Adrenal gland (tissue), 12 donors: ENCODE data around the gene VGLL3. TPM values are rescaled to one million over a fixed set of nuclear protein-coding genes. Genes with fewer than 3 reads are reported as not detected.

ENCODE experiments used
- DNase-seq, 7 donors: peaks; one replicate each; pipeline ENCODE4 v3.0.0-alpha.2; 2019 to 2020
- H3K27ac ChIP-seq, 5 donors: fragments of 200-600 bp; sonication (generic) in 4 of 5; 1 replicate in 3 of 5; 2 replicates in 2 of 5; pipeline versions ENCODE4 v1.5.1 to v1.8.0; 2016 to 2020; ENCODE audit warnings: mild to moderate bottlenecking in 1 of 5
- H3K27me3 ChIP-seq: fragments of 200-600 bp; 2 replicates; pipeline ENCODE4 v1.8.0; 2021
- H3K36me3 ChIP-seq, 2 donors: fragments of 200-600 bp; replicated peaks in 1 of 2; 1 replicate in 1 of 2; 2 replicates in 1 of 2; pipeline versions ENCODE4 v1.5.1 to v1.8.0; 2018 to 2022
- H3K4me1 ChIP-seq, 2 donors: fragments of 200-600 bp; replicated peaks in 1 of 2; 1 replicate in 1 of 2; 2 replicates in 1 of 2; pipeline versions ENCODE4 v1.5.1 to v1.8.0; 2018 to 2021
- H3K4me3 ChIP-seq, 4 donors: fragments of 200-600 bp; sonication (generic) in 3 of 4; one replicate each; pipeline ENCODE4 v1.5.1; 2016 to 2018
- H3K9me3 ChIP-seq, 3 donors: fragments of 200-600 bp; sonication (generic) in 1 of 3; replicated peaks in 1 of 3; 1 replicate in 2 of 3; 2 replicates in 1 of 3; pipeline versions ENCODE4 v1.5.1 to v1.8.0; 2016 to 2021
- POLR2A ChIP-seq, 2 donors: fragments of 450-650 bp; IDR thresholded peaks; one replicate each; pipeline ENCODE4 v1.6.1; 2017; ENCODE audit warnings: antibody characterized with exemption in 2 of 2, mild to moderate bottlenecking in 2 of 2, moderate library complexity in 1 of 2
- WGBS, 4 donors: extraction: QIAGEN DNeasy Blood & Tissue Kit in 2 of 4; methylation state at CpG; one replicate each; pipeline versions ENCODE4 v1.1.5 to v1.1.7; 2013 to 2017; 5-methylcytosine and 5-hydroxymethylcytosine counted together
- intact Hi-C, 2 donors: fragments of 100-400 bp; cut with DNase I; formaldehyde crosslinking; loops; one replicate each; pipeline versions ENCODE4 v1.14.1 to v1.15.0; 2022 to 2023
- polyA plus RNA-seq, 3 donors: library from polyadenylated mRNA; stranded (reverse); fragments of 200-250 nt in 2 of 3; fragments of 350-450 nt in 1 of 3; fragmentation: Illumina TruSeq in 1 of 3; extraction: RNeasy Lipid Tissue Mini Kit (QIAGEN cat#74804) in 1 of 3; gene quantifications; one replicate each; pipeline ENCODE4 v1.2.3, GENCODE V29; 2013 to 2014
- total RNA-seq, 9 donors: library from RNA; depleted of rRNA in 4 of 9; stranded (reverse); fragments of >200 nt in 4 of 9; fragments of 120-200 nt in 1 of 9; fragmentation: NEBNext Ultra II Directional in 1 of 9; extraction: Animal tissue kit (Norgen Biotek cat#: 25700) in 1 of 9; gene quantifications; one replicate each; pipeline versions ENCODE4 v1.1.0 to v1.2.4, GENCODE V29; 2013 to 2023
- TF ChIP-seq, protein P1 (sequence below), 6 experiments: fragments of 450-650 bp in 4 of 6; fragments of 200-600 bp in 2 of 6; sonication (generic) in 1 of 6; IDR thresholded peaks; 1 replicate in 5 of 6; 2 replicates in 1 of 6; pipeline versions ENCODE4 v1.5.1 to v1.8.0; 2016 to 2021; ENCODE audit warnings: antibody characterized with exemption in 6 of 6, mild to moderate bottlenecking in 2 of 6, moderate library complexity in 1 of 6
- donor health status: healthy with polysubstance abuse.
- donor health status: Bipolar disorder and iron deficiency.
- donor health status: DM: yes; HTN: yes; CAD: no.
- donor health status: DM: no; HTN: no; CAD: no.
- donor health status: DM: no; HTN: no; CAD: no.
- donor health status: DM: yes; HTN: yes; CAD: no.

Gene VGLL3
- total and polyA plus RNA-seq, 12 donors = 1.3 to 20.5 (median 3.9) TPM

DNA sequence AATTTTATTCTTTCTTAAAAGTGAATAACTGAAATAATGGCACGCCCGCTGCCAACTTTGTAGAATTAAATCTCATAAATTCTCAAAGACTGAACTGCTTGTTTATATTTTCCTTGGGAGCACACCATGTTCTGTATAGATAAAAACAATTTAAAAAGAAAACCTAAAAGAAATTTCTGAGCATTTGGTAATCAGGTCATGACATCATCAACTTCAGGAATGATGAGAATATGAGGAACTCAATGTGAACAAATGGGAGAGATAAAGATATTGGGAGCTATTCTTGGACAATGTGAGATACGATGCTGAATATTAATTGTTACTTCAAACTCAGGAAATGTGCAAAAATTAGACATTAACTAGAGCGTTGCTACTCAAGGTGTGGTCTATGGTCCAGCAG lies 10.0 kb upstream of the VGLL3 start:
- intact Hi-C loops = no loop called here
- WGBS, 4 donors = 76 to 87% (median 82%) methylated on average over 4 of the region's 4 CpGs
- H3K27me3 ChIP-seq = no peaks in the 10 kb centered on the region
- H3K36me3 ChIP-seq = no peaks in the 10 kb centered on the region
- H3K4me1 ChIP-seq = no peaks in the 10 kb centered on the region
- H3K4me3 ChIP-seq = no peak overlapping the region
- H3K27ac ChIP-seq = no peak overlapping the region
- no peak for TF ChIP-seq POLR2A (IDR thresholded peaks at IDR 0.05)
- TF ChIP-seq, protein P1, sequence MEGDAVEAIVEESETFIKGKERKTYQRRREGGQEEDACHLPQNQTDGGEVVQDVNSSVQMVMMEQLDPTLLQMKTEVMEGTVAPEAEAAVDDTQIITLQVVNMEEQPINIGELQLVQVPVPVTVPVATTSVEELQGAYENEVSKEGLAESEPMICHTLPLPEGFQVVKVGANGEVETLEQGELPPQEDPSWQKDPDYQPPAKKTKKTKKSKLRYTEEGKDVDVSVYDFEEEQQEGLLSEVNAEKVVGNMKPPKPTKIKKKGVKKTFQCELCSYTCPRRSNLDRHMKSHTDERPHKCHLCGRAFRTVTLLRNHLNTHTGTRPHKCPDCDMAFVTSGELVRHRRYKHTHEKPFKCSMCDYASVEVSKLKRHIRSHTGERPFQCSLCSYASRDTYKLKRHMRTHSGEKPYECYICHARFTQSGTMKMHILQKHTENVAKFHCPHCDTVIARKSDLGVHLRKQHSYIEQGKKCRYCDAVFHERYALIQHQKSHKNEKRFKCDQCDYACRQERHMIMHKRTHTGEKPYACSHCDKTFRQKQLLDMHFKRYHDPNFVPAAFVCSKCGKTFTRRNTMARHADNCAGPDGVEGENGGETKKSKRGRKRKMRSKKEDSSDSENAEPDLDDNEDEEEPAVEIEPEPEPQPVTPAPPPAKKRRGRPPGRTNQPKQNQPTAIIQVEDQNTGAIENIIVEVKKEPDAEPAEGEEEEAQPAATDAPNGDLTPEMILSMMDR (IDR thresholded peaks at IDR 0.05) = no peak
- no peaks in the 10 kb centered on the region for H3K9me3 ChIP-seq
- DNase-seq = no peak

DNA sequence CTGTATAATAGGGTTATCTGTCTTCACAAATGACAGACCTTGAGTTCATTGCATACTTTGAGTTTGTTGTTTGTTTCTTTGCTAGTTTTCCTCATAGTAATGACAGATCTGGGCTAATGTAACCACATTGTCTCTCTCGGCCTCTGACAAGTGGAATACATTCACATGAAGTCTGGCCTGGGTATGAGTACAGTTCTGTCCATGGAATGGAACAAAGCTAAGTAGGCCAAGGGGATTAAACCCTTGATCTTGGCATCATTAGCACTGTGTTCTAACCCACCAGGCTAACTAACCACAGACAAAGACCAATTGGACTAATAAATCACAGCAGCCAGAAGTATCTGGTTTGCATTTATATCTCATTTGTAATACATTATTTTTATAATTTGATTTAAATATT lies 7.6 kb upstream of the VGLL3 start:
- DNase-seq = no peak
- no peak overlapping the region for H3K4me3 ChIP-seq
- H3K4me1 ChIP-seq = no peaks in the 10 kb centered on the region
- WGBS, 4 donors = 70 to 95% (median 79%) methylated on average over 1 of the region's 1 CpG
- H3K9me3 ChIP-seq = no peaks in the 10 kb centered on the region
- H3K27ac ChIP-seq = no peak overlapping the region
- intact Hi-C loops = no loop called here
- TF ChIP-seq, protein P1 (IDR thresholded peaks at IDR 0.05) = no peak
- no peak for TF ChIP-seq POLR2A (IDR thresholded peaks at IDR 0.05)
- H3K36me3 ChIP-seq = no peaks in the 10 kb centered on the region
- no peaks in the 10 kb centered on the region for H3K27me3 ChIP-seq

DNA sequence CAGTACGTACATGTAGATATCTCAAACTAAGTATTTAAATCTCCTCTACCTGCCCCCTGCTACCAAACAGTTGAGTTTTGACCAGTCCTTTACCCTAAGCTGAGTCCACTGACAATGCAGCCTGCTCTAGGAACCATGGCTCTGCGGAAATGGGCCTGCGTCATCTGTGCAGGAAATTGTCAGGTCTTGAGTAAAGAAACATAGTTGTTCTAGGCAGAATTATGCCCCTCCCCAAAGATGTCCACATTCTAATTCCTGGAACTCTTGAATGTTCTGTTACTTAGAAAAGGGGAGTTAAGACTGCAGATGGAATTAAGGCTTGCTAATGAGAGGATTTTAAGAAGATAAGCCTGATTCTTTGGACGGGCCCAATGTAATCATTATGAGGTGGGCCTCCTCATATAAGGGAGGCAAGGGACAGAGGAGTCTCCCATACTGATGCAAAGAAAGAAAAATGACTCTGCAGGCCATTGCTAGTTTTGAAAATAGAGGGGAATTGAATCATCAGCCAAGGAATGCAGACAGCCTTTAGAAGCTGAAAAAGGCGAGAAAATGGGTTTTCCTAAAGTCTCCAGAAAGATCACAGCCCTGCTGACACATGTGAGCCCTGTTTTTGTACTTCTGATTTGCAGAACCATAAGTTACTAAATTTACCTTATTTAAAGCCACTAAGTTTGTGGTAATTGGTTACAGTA lies 5.5 kb upstream of the VGLL3 start:
- H3K27ac ChIP-seq = no peak overlapping the region
- H3K9me3 ChIP-seq = no peaks in the 10 kb centered on the region
- no peaks in the 10 kb centered on the region for H3K4me1 ChIP-seq
- H3K27me3 ChIP-seq = no peaks in the 10 kb centered on the region
- H3K36me3 ChIP-seq = no peaks in the 10 kb centered on the region
- DNase-seq = no peak
- TF ChIP-seq, protein P1 (IDR thresholded peaks at IDR 0.05) = no peak
- 83 to 87% (median 84%) methylated on average over 5 of the region's 5 CpGs for WGBS, 4 donors
- intact Hi-C loops = no loop called here
- no peak overlapping the region for H3K4me3 ChIP-seq

DNA sequence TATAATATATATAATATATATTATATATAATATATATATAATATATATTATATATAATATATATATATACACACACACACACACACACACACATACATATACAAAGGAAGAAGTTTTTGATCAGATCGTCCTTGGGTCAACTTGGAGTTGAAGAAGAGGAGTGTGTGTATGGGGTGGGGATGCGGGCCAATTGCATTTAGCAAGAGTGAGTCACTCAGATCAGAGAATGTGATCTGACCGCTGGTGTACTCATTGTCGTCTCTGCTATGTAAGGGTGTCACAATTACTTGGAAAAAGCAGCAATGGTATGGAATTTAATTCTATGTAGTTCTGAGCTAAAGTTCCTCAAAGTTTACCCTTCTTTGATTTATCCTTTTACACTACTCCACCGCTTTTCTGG lies 4.6 kb upstream of the VGLL3 start:
- no peak for DNase-seq
- intact Hi-C loops = no loop called here
- WGBS, 4 donors = 81 to 90% (median 83%) methylated on average over 5 of the region's 5 CpGs

More for the DNA sequence above, 4.6 kb upstream of the VGLL3 start:
- Histone ChIP-seq H3K4me3 (no peak overlapping the region), H3K9me3 (no peaks in the 10 kb centered on the region), H3K27me3 (no peaks in the 10 kb centered on the region), H3K27ac (no peak overlapping the region), H3K4me1 (no peaks in the 10 kb centered on the region), H3K36me3 (no peaks in the 10 kb centered on the region)
- TF ChIP-seq, protein P1 (IDR thresholded peaks at IDR 0.05) = no peak
- no peak for TF ChIP-seq POLR2A (IDR thresholded peaks at IDR 0.05)
